Stimulated activated CD4-positive, alpha-beta T cell treated with anti-CD3 and anti-CD28 coated beads, TNF-alpha, amount 100 ng/mL, for 1 hour (primary cell): ENCODE data around the gene ACTA2.

Experiments used
- DNase-seq, 3 donors: peaks; one replicate each; pipeline ENCODE4 v3.0.0-alpha.2; 2020; ENCODE audit warnings: low read depth in 3 of 3, low spot score in 1 of 3

The ACTA2 gene

GRCh38 chr10:88896372-88896993 is 56.1 kb downstream of the ACTA2 start:
- no peak for DNase-seq

DNA sequence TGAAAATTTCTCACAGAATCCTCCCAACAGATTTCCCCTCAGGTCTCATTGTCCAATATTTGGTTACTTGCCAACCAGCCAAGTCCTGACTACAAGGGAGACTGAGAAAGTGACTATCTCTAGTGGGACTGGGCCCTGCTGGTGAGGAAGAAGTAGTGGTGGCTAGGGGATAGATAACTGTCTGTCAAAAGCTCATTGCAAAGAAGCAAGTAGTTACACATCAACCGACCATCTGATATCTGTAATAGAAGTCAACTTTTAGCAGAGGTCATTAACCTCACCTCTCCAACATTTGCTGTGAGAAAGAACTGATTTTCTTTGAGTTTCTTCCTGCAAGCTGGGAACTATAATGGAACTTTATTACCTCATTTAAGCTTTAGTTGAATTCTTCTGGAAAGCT is 57.3 kb downstream of the ACTA2 start:
- no peak for DNase-seq

DNA sequence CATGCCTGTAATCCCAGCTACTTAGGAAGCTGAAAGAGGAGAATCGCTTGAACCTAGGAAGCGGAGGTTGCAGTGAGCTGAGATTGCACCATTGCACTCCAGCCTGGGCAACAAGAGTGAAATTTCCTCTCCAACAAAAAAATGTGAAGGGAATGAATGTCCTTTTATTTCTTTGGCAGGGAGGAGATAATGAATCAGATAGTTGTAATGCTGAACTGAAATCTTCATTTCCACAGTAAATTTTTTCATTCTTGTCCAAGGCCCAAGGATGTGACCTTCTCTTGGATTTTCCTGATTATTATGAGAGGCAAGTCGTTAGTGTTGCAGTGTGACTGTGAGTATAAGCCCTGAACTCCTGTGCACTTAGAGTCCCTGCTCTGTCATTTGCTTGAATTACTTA is 59.0 kb downstream of the ACTA2 start:
- no peak for DNase-seq

- DNase-seq: no peak
Observed at GRCh38 chr10:88892222-88892967, 60.2 kb downstream of the ACTA2 start.

DNA sequence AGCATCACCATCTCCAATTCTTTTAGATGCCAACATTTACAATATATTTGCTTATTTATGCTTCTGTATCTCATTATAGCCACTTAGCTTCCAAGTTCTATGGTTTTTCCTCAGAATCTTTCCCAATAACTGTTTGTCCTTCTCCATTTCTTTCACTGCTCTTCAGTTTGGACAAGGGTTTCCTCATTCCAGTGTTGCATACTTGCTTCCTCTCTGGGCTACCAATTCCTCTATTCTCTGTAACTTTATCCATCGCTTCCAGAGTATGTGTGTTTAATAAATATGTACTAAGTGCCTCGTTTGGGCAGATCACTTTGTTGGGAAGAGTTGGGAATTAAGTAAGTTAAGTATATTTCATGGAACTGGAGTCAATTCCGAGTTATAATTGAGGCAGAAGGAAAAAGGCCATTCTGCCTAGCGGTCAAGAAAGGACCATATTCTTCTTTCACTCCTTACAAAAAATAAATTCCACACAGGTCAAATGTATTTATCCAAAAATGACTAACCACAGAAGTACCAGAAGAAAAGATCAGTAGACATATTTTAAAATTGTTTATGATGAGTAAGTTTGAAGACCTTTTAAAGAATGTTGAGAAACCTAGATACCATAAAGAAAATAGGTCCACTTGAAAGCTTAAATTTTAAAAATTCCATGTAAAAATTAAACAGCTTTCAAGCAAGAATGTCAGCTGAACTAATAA is 61.7 kb downstream of the ACTA2 start:
- no peak for DNase-seq

DNA sequence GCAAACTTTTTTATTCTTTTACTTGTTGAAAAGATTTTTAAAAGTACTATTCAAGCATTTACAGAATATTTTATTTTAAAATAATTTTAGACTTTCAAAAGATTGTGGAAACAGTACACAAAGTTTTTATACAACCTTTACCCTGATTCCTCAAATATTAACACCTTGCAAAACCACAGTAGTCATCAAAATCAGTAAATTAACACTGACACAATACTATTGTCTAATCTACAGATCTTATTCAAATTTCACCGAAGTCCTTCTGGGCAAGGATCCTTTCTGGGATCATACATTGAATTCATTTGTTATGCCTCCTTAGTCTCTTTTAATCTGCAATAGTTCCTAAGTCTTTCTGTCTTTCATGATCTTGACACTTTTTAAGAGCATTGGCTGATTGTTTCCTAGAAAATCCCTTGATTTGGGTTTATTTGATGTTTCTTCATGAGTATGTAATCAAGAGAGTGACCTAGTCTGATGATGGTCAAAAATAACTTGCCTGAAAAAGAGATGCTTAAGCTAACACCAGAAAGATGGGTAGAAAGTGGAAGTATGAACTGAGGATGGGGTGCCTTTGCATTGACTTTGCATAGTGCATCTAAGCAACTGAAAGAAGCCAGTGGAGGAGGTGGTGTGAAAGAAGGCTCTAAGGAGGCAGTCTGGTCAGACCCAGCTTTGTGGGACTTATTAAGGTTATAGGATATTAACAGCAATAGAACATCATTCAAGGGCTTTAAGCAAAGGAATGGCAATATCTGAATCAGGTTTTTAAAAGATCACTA is 62.8 kb downstream of the ACTA2 start:
- no peak for DNase-seq

DNA sequence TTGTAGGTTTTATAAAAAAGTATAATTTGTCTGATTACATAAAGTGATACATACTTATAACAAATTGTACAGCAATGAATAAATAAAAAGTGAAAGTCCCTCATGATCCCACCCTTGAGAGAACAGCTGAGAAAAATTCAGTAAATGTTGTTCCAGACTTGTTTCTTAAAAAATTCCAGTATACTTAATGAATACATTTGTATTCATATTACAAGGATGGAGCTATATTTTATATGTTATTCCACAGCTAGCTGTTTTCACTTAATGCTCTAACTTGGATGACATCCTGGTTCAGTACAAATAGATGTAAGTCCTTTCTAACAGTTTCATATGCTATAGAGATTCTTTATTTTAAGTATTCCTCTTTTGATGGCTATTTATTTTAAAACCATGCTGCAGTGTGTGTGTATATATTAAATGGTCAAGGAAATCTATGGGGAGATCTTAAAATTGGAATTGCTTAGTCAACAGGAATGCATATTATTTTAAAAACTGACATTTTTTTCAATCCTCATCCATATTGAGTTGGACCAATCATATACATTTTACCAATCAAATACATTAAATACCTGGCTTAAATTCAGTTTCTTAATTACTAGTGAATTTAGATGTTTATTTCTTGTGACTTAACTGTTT is 63.6 kb downstream of the ACTA2 start:
- no peak for DNase-seq

GRCh38 chr10:88886557-88886956 is 66.0 kb downstream of the ACTA2 start:
- DNase-seq: no peak
